AG10803 (cell line): ENCODE measurements around the gene USF2.

Experiments used
- DNase-seq: peaks from one replicate; pipeline ENCODE4 v3.0.0; 2010; ENCODE audit warnings: low read depth
- H3K4me3 ChIP-seq: 2 replicates; pipeline ENCODE4 v1.5.1; 2011; ENCODE audit warnings: mild to moderate bottlenecking, low read length, control low read depth
- TF ChIP-seq, protein P1 (sequence below): conservative IDR thresholded peaks from 2 replicates; pipeline ENCODE4 v1.5.1; 2011; ENCODE audit warnings: mild to moderate bottlenecking, low read length, control low read depth, inconsistent platforms

The USF2 gene

DNA sequence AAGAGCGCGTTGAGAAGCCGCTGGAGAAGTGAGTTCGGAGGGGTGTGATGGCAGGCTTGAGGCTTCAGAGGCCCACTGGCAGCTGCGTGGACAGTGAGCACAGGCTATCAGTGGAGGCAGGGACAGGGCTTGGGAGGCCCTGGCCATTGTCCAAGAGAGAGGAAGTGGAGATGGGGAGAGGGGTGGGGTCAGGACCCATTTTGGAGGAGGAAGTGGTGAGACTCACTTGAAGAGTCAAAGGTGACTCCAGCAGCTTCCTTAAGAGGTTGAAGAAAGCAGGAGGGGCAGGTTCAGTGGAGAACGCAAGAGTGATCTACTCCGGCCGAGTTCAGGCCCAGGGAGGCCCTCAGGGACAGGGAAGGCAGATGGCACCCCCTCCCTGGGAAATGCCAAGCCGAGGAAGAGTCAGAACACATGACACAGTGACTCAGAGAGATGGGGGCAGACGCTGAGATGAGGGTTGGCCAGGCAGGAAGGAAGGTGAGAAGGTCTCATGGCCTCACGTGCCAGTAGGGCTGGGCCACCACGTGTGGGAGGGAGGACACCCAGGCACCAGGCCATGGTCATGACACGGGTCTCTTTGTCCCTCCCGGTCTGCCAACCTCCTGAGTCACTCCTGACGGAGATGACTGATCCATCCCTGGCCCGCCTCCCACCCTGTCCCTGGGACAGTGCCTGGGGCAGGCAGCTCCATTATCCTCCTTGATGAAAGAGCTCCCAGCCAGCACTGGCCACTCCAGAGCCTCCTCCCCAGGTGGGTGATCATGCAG is 50.1 kb downstream of the USF2 start:
- peak; percentile 73 for DNase-seq
- TF ChIP-seq, protein P1, sequence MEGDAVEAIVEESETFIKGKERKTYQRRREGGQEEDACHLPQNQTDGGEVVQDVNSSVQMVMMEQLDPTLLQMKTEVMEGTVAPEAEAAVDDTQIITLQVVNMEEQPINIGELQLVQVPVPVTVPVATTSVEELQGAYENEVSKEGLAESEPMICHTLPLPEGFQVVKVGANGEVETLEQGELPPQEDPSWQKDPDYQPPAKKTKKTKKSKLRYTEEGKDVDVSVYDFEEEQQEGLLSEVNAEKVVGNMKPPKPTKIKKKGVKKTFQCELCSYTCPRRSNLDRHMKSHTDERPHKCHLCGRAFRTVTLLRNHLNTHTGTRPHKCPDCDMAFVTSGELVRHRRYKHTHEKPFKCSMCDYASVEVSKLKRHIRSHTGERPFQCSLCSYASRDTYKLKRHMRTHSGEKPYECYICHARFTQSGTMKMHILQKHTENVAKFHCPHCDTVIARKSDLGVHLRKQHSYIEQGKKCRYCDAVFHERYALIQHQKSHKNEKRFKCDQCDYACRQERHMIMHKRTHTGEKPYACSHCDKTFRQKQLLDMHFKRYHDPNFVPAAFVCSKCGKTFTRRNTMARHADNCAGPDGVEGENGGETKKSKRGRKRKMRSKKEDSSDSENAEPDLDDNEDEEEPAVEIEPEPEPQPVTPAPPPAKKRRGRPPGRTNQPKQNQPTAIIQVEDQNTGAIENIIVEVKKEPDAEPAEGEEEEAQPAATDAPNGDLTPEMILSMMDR = no peak
- H3K4me3 ChIP-seq = no peak overlapping the region

DNA sequence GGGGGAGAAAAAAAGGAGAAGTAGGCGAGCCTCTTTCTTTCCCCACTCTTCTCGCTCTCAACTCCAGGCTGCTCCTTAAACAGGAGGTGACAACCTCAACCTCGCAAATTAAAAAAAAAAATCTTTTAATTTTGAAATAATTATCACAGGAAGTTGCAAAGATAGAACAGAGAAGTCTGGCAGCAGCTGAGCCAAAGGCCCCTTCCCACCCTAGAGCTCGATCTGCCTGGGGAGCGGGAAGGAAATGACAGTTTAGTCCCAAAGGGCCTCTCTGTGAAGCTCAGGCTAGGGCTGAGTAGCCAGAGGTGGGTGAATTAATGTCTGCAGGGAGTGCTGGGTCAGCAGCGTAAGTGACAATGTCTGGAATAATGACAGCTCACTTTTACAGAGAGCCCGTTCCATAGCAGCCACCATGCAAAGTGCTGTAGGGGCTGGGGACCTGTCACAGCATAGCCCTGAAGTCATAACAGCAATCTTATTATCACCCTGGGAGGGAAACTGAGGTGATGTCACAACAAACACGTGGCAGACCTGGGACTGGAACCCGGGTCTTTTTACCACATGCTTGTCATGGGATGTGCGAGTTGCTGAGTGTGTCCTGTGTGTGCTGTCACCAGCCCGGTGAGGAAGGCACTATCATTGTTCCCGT is 51.4 kb downstream of the USF2 start:
- TF ChIP-seq, protein P1 = no peak
- no peak overlapping the region for H3K4me3 ChIP-seq
- DNase-seq = no peak

DNA sequence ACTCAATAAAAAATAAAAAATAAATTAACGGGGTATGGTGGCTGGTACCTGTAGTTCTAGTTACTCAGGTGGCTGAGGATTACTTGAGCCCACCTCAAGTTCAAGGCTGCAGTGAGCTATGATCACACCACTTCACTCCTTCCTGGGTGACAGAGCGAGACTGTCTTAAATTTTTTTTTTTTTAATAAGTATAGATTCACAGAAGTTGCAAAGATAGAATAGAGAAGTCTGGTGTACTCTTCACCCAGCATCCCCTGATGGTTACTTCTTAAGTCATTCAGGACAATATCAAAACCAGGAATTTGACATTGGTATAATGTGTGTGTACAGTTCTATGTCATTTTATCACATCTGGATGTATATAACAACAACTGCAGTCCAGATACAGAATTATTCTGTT is 52.5 kb downstream of the USF2 start:
- DNase-seq = no peak
- H3K4me3 ChIP-seq = no peak overlapping the region
- TF ChIP-seq, protein P1 = no peak

DNA sequence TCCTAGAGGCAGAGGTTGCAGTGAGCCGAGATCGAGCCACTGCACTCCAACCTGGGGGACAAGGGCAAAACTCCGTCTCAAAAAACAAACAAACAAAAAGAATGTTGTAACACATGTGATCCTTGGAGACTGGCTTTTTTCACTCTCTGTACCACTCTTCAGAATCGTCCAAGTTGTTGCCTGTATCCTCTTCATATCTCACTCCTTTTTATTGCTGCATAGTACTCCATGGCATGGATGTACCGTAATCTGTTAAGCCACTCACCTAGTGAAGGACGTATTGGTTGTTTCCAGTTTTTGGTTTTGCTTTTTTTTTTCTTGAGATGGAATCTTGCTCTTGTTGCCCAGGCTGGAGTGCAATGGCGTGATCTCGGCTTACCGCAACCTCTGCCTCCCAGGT is 53.3 kb downstream of the USF2 start:
- no peak for DNase-seq
- no peak overlapping the region for H3K4me3 ChIP-seq
- TF ChIP-seq, protein P1 = no peak

GRCh38 chr19:35327642-35328041 is 58.9 kb downstream of the USF2 start:
- no peak overlapping the region for H3K4me3 ChIP-seq
- DNase-seq = no peak
- TF ChIP-seq, protein P1 = no peak

- no peak for DNase-seq
These were observed 60.1 kb downstream of the USF2 start, which contains the start of gene CD22 for GRCh38 chr19:35328851-35329285. TSS of gene CD22 (plus strand) at chr19:35329187. CDS start at chr19:35332041, 2,854 bp downstream.

More at GRCh38 chr19:35328851-35329285, 60.1 kb downstream of the USF2 start, which contains the start of gene CD22:
- H3K4me3 ChIP-seq = no peak within 1 kb of the TSS
- TF ChIP-seq, protein P1 = no peak
